GM20000 (cell line): ENCODE results near the gene SEMA3B.

ENCODE experiments used
- DNase-seq: peaks from one replicate; pipeline ENCODE4 v3.0.0; 2012; ENCODE audit warnings: low spot score
- TF ChIP-seq, protein P1 (sequence below): IDR thresholded peaks from 2 replicates; pipeline ENCODE4 v1.5.1; 2012; ENCODE audit warnings: mild to moderate bottlenecking, control low read depth; ENCODE audit errors: extremely low read depth, missing control alignments

The SEMA3B gene

DNA sequence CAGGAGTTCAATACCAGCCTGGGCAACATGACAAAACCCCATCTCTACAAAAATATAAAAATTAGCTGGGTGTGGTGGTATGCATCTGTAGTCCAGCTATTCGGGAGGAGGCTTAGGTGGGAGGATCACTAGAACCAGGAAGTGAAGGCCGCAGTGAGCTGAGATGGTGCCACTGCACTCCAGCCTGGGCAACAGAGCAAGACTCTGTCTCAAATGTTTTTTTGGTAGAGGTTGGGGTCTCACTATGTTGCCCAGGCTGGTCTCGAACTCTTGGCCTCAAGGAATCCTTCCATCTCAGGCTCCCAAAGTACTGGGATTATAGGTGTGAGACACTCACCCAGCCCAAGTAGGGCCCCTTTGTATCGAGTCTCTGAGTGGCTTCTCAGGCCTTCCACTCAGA is 25.1 kb downstream of the SEMA3B start:
- DNase-seq: no peak
- TF ChIP-seq, protein P1, sequence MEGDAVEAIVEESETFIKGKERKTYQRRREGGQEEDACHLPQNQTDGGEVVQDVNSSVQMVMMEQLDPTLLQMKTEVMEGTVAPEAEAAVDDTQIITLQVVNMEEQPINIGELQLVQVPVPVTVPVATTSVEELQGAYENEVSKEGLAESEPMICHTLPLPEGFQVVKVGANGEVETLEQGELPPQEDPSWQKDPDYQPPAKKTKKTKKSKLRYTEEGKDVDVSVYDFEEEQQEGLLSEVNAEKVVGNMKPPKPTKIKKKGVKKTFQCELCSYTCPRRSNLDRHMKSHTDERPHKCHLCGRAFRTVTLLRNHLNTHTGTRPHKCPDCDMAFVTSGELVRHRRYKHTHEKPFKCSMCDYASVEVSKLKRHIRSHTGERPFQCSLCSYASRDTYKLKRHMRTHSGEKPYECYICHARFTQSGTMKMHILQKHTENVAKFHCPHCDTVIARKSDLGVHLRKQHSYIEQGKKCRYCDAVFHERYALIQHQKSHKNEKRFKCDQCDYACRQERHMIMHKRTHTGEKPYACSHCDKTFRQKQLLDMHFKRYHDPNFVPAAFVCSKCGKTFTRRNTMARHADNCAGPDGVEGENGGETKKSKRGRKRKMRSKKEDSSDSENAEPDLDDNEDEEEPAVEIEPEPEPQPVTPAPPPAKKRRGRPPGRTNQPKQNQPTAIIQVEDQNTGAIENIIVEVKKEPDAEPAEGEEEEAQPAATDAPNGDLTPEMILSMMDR: no peak

- DNase-seq: no peak
- TF ChIP-seq, protein P1: no peak
These were observed 25.8 kb downstream of the SEMA3B start for GRCh38 chr3:50294492-50295403.

DNA sequence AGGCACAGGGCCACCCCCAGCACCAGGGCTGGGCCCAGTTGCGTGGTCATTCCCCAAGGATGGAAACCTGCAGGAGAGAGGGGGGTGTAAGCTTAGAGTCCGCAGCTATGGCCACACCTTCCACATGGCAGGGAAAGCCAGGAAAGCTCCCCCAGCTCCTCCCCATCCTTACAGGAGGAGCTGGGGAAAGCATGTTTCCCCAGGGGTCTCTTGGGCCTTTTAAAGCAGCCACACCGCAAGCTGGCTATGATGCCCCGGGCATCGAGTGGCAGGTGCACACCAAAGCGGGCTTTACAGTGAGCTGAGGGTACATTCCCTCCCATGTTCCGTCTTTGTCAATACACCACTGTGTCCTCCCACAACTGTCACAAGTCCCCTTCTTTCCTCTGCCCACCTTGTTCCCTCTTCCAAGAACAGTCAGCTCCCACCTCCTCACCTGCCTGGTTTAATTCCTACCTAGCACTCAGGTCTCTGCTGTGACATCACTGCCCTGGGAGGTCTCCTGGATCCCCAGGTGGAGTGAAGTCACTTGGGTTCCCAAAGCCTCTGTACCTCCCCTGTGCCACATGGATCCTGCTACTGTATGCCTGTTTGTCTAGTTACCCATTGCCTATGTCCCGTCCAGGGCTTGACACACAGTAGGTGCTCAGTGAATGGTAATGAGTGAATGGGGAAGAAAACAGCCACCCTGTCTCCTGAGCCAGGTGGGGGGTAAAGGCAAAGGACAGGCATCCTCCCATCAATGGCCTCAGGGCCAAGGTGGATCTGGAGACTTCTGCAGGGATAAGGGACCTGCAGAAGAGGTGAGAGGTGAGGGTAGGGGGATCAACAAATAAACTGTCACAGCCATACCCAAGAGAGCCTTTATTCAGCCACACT is 26.8 kb downstream of the SEMA3B start:
- TF ChIP-seq, protein P1: no peak
- DNase-seq: no peak

DNA sequence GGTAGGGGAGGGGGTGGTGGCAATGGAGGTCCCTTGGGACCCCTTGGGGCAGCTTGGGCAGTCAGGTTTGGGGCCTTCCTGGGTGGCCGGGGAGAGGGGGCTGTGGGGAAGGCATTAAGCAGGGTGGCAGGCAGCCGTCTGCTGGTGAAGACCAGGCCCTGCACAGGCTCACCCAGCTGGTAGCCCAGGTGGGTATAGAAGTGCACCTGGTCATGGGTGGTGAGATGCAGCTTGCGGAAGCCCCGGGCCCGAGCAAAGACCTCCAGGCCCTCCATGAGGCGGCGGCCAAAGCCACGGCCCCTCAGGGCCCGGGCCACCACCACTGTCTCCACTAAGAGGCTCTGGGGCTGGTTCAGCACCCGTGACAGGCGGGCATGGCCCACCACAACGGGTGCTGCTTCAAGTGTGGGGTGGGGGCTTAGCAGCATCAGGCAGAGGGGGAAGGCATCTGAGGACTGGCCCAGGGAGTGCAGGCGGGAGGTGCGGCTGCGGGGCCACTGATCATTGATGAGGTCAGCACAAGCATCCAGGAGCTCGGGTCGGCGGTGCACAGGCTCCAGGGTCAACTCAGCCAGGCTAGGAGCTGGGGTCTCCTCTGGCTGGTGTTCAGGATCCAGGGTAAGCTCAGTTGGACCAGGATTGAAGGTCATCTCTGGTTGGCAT is 27.9 kb downstream of the SEMA3B start:
- TF ChIP-seq, protein P1: no peak
- no peak for DNase-seq

DNA sequence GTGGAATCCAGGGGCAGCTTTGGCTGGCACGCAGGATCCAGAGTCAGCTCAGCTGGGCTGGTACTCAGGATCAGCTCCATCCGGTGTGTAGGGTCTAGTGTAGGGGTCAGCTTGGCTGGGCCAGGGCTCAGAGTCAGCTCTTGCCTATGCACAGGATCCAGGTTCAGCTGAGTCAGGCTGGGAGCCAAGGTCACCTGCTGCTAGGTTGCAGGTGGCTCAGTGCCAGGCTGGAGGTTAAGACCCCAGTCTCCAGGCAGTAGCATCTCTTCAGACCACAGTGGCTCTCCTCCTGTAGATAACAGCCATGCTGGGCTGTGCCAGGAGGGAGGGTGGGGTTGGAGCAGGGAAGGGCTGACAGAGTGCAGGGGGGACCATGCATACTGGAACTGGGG is 28.4 kb downstream of the SEMA3B start:
- no peak for DNase-seq
- TF ChIP-seq, protein P1: no peak

DNA sequence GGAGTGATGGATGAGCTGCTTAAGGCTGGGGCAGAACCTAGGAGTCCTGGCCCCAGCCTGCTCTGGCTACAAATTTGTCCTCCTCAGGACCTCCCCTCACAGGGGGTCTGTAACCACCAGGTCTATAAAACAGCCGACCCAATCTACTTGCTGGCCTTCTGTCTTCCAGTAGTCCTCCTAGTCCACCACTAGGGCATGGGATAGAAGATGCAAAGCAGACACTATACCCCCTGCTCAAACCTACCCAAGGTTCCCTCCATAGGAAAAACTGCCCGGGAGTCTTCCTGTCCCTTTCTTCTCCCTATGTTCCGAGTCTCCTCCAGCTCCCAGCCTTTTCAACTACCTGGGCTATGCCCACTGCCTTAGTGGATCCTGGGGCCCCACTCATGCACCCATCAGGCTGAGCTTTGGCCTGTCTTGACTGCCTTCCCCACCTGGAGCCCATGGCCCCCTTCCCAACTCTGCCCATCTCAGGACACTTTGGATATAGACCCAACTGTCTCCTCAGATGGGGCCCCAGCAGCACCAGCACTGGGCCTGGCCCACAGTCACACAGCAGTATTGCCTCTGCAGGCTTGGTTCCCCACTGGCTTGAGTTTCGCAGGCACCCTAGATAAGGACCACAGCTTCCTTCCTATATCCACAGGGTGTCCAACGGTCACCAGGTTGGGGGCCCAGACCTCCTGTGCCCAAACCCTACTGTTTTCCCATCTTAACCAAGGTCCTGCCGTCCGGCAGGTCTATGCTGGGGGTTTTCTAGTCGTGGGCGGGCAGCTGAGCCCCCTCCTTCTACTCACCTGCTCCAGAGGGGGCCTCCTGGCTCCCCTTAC is 29.2 kb downstream of the SEMA3B start:
- TF ChIP-seq, protein P1: no peak
- DNase-seq: no peak
